ENCODE measurements around the gene SRGAP2C.
"Not testable (repeated sequence)": the region's sequence is repeated elsewhere in the genome, so short reads cannot be mapped to it uniquely, and the experiment has no call there.

GRCh38 chr1:121366171-121366570, 181.4 kb downstream of the SRGAP2C start:
- TF ChIP-seq SMC3 (IDR thresholded peaks at IDR 0.05; ENCODE audit: low read depth, low read length); CTCF (IDR thresholded peaks at IDR 0.05); GABPA (IDR thresholded peaks at IDR 0.05; ENCODE audit: low read depth); POLR2AphosphoS5 (IDR thresholded peaks at IDR 0.05; ENCODE audit: low read depth, low read length); EP300 (IDR thresholded peaks at IDR 0.05; ENCODE audit: borderline replicate concordance in 1 of 2, low read depth in 1 of 2, low read length in 1 of 2); RFX5 (IDR thresholded peaks at IDR 0.05; ENCODE audit: low read length): not testable (repeated sequence)
- TF ChIP-seq, protein P1, sequence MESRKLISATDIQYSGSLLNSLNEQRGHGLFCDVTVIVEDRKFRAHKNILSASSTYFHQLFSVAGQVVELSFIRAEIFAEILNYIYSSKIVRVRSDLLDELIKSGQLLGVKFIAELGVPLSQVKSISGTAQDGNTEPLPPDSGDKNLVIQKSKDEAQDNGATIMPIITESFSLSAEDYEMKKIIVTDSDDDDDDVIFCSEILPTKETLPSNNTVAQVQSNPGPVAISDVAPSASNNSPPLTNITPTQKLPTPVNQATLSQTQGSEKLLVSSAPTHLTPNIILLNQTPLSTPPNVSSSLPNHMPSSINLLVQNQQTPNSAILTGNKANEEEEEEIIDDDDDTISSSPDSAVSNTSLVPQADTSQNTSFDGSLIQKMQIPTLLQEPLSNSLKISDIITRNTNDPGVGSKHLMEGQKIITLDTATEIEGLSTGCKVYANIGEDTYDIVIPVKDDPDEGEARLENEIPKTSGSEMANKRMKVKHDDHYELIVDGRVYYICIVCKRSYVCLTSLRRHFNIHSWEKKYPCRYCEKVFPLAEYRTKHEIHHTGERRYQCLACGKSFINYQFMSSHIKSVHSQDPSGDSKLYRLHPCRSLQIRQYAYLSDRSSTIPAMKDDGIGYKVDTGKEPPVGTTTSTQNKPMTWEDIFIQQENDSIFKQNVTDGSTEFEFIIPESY (IDR thresholded peaks at IDR 0.05; ENCODE audit: borderline replicate concordance, low read depth): not testable (repeated sequence)
